ENCODE measurements around the gene ME3. TPM values are rescaled to one million over a fixed set of nuclear protein-coding genes. Genes with fewer than 3 reads are reported as not detected.
A peak's percentile ranks its signal among the peaks of the same experiment; 100 is the strongest.
"Not testable (repeated sequence)": the region's sequence is repeated elsewhere in the genome, so short reads cannot be mapped to it uniquely, and the experiment has no call there.

The ME3 gene
- total and polyA plus RNA-seq, 2 experiments from 2014 or later: 7.5 to 10.9 TPM

GRCh38 chr11:86523738-86524619 lies 148.4 kb downstream of the ME3 start:
- H3K27ac ChIP-seq: peak overlapping the region; percentile 72
- 2% methylated on average over 5 of the region's 5 CpGs for WGBS, 2 experiments (ENCODE audit: low coverage in 1 of 2, low lambda C conversion rate in 2 of 2, missing lambda C conversion rate in 2 of 2)

GRCh38 chr11:86522512-86522911 lies 149.9 kb downstream of the ME3 start:
- H3K36me3 ChIP-seq (ENCODE audit: low read depth); H3K4me2 ChIP-seq (ENCODE audit: unreplicated experiment); H3K27me3 ChIP-seq (replicated peaks; ENCODE audit: insufficient read depth); H4K20me1 ChIP-seq (ENCODE audit: insufficient read depth); H3K9ac ChIP-seq; in situ Hi-C loops (cut with MboI); H3K9me3 ChIP-seq (ENCODE audit: low read depth); DNase-seq; H3K9me2 ChIP-seq (ENCODE audit: insufficient read depth); H3K4me3 ChIP-seq; H3K79me2 ChIP-seq (ENCODE audit: insufficient read depth); H3K27ac ChIP-seq; H2AFZ ChIP-seq: not testable (repeated sequence)
- Histone ChIP-seq H3F3A (ENCODE audit: insufficient read depth) (peaks cover 35% of the 10 kb centered on the region), H3K4me1 (ENCODE audit: insufficient read depth) (peaks cover 36% of the 10 kb centered on the region)
- WGBS, 2 experiments (ENCODE audit: low coverage in 1 of 2, low lambda C conversion rate in 2 of 2, missing lambda C conversion rate in 2 of 2): 96 to 100% methylated on average over 5 of the region's 5 CpGs

More at GRCh38 chr11:86523738-86524619, 148.4 kb downstream of the ME3 start:
- Histone ChIP-seq H2AFZ (no peak overlapping the region), H3K27me3 (replicated peaks; ENCODE audit: insufficient read depth) (no peaks in the 10 kb centered on the region), H3K4me1 (ENCODE audit: insufficient read depth) (peaks cover 28% of the 10 kb centered on the region), H3K9ac (peak overlapping the region; percentile 39), H3K36me3 (ENCODE audit: low read depth) (no peaks in the 10 kb centered on the region), H4K20me1 (ENCODE audit: insufficient read depth) (no peaks in the 10 kb centered on the region), H3F3A (ENCODE audit: insufficient read depth) (peaks cover 24% of the 10 kb centered on the region), H3K79me2 (ENCODE audit: insufficient read depth) (no peaks in the 10 kb centered on the region), H3K9me2 (ENCODE audit: insufficient read depth) (no peaks in the 10 kb centered on the region), H3K4me3 (peak overlapping the region; percentile 26), H3K9me3 (ENCODE audit: low read depth) (no peaks in the 10 kb centered on the region), H3K4me2 (ENCODE audit: unreplicated experiment) (peak overlapping the region; percentile 69)
- in situ Hi-C loops (cut with MboI): no loop called here
- 0 out of 2 replicates have a peak, but pooled peaks have one; percentile 37 for TF ChIP-seq EZH2phosphoT487 (IDR thresholded peaks at IDR 0.05; ENCODE audit: insufficient read depth, low read depth)
- no peak for TF ChIP-seq EZH2 (IDR thresholded peaks at IDR 0.05; ENCODE audit: insufficient read depth, poor library complexity, severe bottlenecking)
- peak; percentile 88 for DNase-seq

GRCh38 chr11:86519064-86519911 lies 153.1 kb downstream of the ME3 start:
- no peak overlapping the region for H3K9ac ChIP-seq
- no peak overlapping the region for H2AFZ ChIP-seq

GRCh38 chr11:86518211-86518610 lies 154.2 kb downstream of the ME3 start:
- Histone ChIP-seq H3K36me3 (ENCODE audit: low read depth) (no peaks in the 10 kb centered on the region), H3K4me3 (no peak overlapping the region), H3K9me3 (ENCODE audit: low read depth) (no peaks in the 10 kb centered on the region), H3K27ac (no peak overlapping the region), H3F3A (ENCODE audit: insufficient read depth) (peaks cover 30% of the 10 kb centered on the region), H3K4me2 (ENCODE audit: unreplicated experiment) (no peak overlapping the region), H3K79me2 (ENCODE audit: insufficient read depth) (no peaks in the 10 kb centered on the region), H3K27me3 (replicated peaks; ENCODE audit: insufficient read depth) (no peaks in the 10 kb centered on the region), H3K9ac (no peak overlapping the region), H2AFZ (no peak overlapping the region), H4K20me1 (ENCODE audit: insufficient read depth) (no peaks in the 10 kb centered on the region), H3K4me1 (ENCODE audit: insufficient read depth) (peaks cover 36% of the 10 kb centered on the region), H3K9me2 (ENCODE audit: insufficient read depth) (no peaks in the 10 kb centered on the region)
- WGBS, 2 experiments (ENCODE audit: low coverage in 1 of 2, low lambda C conversion rate in 2 of 2, missing lambda C conversion rate in 2 of 2): 93 to 96% methylated on average over 6 of the region's 6 CpGs
- TF ChIP-seq EZH2 (IDR thresholded peaks at IDR 0.05; ENCODE audit: insufficient read depth, poor library complexity, severe bottlenecking): no peak
- no peak for TF ChIP-seq EZH2phosphoT487 (IDR thresholded peaks at IDR 0.05; ENCODE audit: insufficient read depth, low read depth)
- no peak for DNase-seq
- in situ Hi-C loops (cut with MboI): no loop called here

More at GRCh38 chr11:86519064-86519911, 153.1 kb downstream of the ME3 start:
- Histone ChIP-seq H3K4me1 (ENCODE audit: insufficient read depth) (peaks cover 47% of the 10 kb centered on the region), H3K9me3 (ENCODE audit: low read depth) (no peaks in the 10 kb centered on the region), H3K36me3 (ENCODE audit: low read depth) (no peaks in the 10 kb centered on the region), H3K27me3 (replicated peaks; ENCODE audit: insufficient read depth) (no peaks in the 10 kb centered on the region), H3K4me2 (ENCODE audit: unreplicated experiment) (peak overlapping the region; percentile 13), H3K9me2 (ENCODE audit: insufficient read depth) (no peaks in the 10 kb centered on the region), H4K20me1 (ENCODE audit: insufficient read depth) (no peaks in the 10 kb centered on the region), H3K79me2 (ENCODE audit: insufficient read depth) (no peaks in the 10 kb centered on the region), H3K4me3 (no peak overlapping the region), H3K27ac (0 out of 2 replicates have a peak overlapping the region, but pooled peaks have one; percentile 22), H3F3A (ENCODE audit: insufficient read depth) (peaks cover 40% of the 10 kb centered on the region)
- DNase-seq: peak; percentile 79
- TF ChIP-seq EZH2 (IDR thresholded peaks at IDR 0.05; ENCODE audit: insufficient read depth, poor library complexity, severe bottlenecking): no peak
- in situ Hi-C loops (cut with MboI): no loop called here
- WGBS, 2 experiments (ENCODE audit: low coverage in 1 of 2, low lambda C conversion rate in 2 of 2, missing lambda C conversion rate in 2 of 2): 74 to 76% methylated on average over 5 of the region's 5 CpGs

Data from GM23248 (cell line).